OCI-LY3 (cell line): ENCODE data around the gene CACFD1.

Experiments
- H2AFZ ChIP-seq: fragments of 200-600, 300-600 bp; shearing (Covaris generic); 2 replicates; pipeline ENCODE4 v1.6.0; 2014; ENCODE audit warnings: antibody characterized with exemption, low read depth, low read length
- H3K27ac ChIP-seq: fragments of 200-600, 300-600 bp; sonication (generic); 2 replicates; pipeline ENCODE4 v1.5.1; 2014; ENCODE audit warnings: mild to moderate bottlenecking, low read length, moderate library complexity, mixed read lengths
- H3K27me3 ChIP-seq: fragments of 200-600, 300-600 bp; sonication (generic); 2 replicates; pipeline ENCODE4 v1.6.1; 2014; ENCODE audit warnings: low read depth, low read length, mixed read lengths
- H3K36me3 ChIP-seq: fragments of 200-600, 300-600 bp; sonication (generic); replicated peaks from 2 replicates; pipeline ENCODE3; 2014; ENCODE audit warnings: low read depth, low read length, mixed read lengths
- H3K4me1 ChIP-seq: fragments of 300-600, 200-600 bp; sonication (generic); 2 replicates; pipeline ENCODE4 v1.6.1; 2014; ENCODE audit warnings: low read length, mixed read lengths
- H3K4me2 ChIP-seq: fragments of 200-600, 300-600 bp; sonication (generic); 2 replicates; pipeline ENCODE4 v1.6.1; 2014; ENCODE audit warnings: low read length, mixed read lengths
- H3K4me3 ChIP-seq: fragments of 300-600, 200-600 bp; sonication (generic); 2 replicates; pipeline ENCODE4 v1.5.1; 2014; ENCODE audit warnings: antibody characterized with exemption, mild to moderate bottlenecking, low read length, moderate library complexity
- H3K79me2 ChIP-seq: fragments of 300-600, 200-600 bp; shearing (Covaris generic); 2 replicates; pipeline ENCODE4 v1.6.1; 2014; ENCODE audit warnings: mild to moderate bottlenecking, low read length, mixed read lengths
- H3K9ac ChIP-seq: fragments of 300-600, 200-600 bp; shearing (Covaris generic); 2 replicates; pipeline ENCODE4 v1.6.0; 2014; ENCODE audit warnings: mild to moderate bottlenecking, low read length, moderate library complexity
- H3K9me3 ChIP-seq: fragments of 200-600, 300-600 bp; shearing (Covaris generic); 2 replicates; pipeline ENCODE4 v1.6.1; 2014; ENCODE audit warnings: low read length, mixed read lengths; ENCODE audit not compliant: insufficient read depth
- H4K20me1 ChIP-seq: fragments of 200-600, 300-600 bp; sonication (generic); 2 replicates; pipeline ENCODE4 v1.6.1; 2016; ENCODE audit warnings: low read length, mixed read lengths; ENCODE audit not compliant: insufficient read depth
- EZH2phosphoT487 ChIP-seq: fragments of 200-600 bp; shearing (Covaris generic); IDR thresholded peaks from 2 replicates; pipeline ENCODE4 v1.6.1; 2018; ENCODE audit warnings: antibody characterized with exemption, mixed run types, low read depth
- TF ChIP-seq, protein P1 (sequence below): fragments of 200-600, 300-600 bp; sonication (generic); IDR thresholded peaks from 2 replicates; pipeline ENCODE4 v1.5.1; 2014; ENCODE audit warnings: antibody characterized with exemption, low read length, low read depth

CACFD1 gene

DNA sequence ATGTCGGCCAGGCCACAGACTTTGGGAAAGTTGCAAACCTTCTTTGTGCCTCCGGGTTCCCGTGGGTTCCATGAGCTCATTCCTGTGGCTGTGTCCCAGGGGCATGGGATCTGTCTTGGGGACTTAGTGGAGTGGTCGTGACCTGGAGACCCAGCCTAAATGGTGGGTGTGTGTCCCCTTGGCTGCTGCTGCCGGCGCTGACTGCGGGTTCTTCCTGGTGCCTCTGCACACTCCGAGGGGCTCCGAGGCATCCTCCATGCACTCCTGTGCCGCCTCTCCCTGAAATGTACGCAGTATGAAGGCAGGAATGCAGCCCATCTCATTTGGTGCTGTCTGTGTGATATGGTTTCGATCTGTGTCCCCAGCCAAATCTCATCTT lies 40.1 kb downstream of the CACFD1 start:
- Histone ChIP-seq H3K4me3 (no peak overlapping the region), H3K9me3 (peaks cover 8% of the 10 kb centered on the region), H3K9ac (no peak overlapping the region), H3K36me3 (no peaks in the 10 kb centered on the region), H3K79me2 (no peaks in the 10 kb centered on the region), H4K20me1 (no peaks in the 10 kb centered on the region), H3K4me1 (no peaks in the 10 kb centered on the region), H2AFZ (no peak overlapping the region), H3K4me2 (no peak overlapping the region), H3K27me3 (peaks cover 21% of the 10 kb centered on the region; the same call in 1 of the 2 replicates), H3K27ac (no peak overlapping the region)
- TF ChIP-seq EZH2phosphoT487: no peak
- TF ChIP-seq, protein P1, sequence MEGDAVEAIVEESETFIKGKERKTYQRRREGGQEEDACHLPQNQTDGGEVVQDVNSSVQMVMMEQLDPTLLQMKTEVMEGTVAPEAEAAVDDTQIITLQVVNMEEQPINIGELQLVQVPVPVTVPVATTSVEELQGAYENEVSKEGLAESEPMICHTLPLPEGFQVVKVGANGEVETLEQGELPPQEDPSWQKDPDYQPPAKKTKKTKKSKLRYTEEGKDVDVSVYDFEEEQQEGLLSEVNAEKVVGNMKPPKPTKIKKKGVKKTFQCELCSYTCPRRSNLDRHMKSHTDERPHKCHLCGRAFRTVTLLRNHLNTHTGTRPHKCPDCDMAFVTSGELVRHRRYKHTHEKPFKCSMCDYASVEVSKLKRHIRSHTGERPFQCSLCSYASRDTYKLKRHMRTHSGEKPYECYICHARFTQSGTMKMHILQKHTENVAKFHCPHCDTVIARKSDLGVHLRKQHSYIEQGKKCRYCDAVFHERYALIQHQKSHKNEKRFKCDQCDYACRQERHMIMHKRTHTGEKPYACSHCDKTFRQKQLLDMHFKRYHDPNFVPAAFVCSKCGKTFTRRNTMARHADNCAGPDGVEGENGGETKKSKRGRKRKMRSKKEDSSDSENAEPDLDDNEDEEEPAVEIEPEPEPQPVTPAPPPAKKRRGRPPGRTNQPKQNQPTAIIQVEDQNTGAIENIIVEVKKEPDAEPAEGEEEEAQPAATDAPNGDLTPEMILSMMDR: no peak

DNA sequence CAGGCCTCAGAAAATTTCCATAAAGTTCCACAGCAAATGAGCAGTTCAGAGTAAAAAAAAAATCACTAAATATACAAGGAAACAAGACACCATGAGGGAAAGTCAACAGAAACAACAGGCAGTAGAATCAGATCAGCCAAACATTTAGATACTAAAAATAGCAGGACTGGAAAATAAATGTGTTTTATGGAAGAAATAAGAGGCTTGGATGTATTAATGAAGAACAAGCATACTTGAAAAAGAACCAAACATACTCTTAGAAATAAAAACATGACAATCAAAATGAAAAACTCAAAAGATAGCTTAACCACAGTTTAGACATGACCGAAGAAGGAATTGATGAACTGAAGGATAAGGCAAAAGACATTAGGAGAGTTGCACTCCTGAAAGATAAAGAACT lies 42.3 kb downstream of the CACFD1 start:
- Histone ChIP-seq H3K9me3 (peaks cover 8% of the 10 kb centered on the region), H3K9ac (no peak overlapping the region), H3K4me3 (no peak overlapping the region), H3K4me1 (no peaks in the 10 kb centered on the region), H3K79me2 (no peaks in the 10 kb centered on the region), H2AFZ (no peak overlapping the region), H4K20me1 (no peaks in the 10 kb centered on the region), H3K36me3 (no peaks in the 10 kb centered on the region), H3K27me3 (peaks cover 21% of the 10 kb centered on the region; the same call in 1 of the 2 replicates), H3K4me2 (no peak overlapping the region), H3K27ac (no peak overlapping the region)
- TF ChIP-seq EZH2phosphoT487: no peak
- TF ChIP-seq, protein P1: no peak

DNA sequence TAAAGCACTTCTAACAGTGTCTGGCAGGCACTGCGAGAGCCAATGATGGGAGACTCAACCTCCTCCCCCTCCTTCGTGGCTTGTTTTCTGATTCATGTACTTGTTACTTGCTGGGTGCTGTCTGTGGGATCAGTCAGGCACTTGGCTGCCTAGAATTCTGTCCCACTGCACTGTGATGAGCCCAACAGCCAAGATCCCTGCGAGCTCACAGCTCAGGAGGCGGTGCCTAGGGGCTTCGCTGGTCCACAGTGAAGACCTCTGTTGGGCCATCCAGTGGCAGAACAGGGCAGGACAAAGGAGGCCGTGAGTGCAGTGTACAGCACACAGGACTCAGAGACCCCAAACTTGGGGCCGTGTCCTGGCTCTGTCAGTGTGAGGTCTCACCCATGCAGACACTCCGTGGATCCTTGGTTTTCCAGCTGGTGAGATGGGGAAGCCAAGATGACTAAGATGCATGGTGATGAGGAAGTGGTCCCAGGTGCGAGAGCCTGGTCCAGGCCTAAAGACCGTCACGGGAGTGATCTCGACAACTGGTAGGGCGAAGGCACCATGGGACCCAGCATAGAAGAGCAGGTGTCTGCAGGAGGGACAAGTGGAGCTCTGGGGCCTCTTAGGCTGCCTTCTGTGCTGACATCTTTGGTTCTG lies 45.5 kb downstream of the CACFD1 start:
- Histone ChIP-seq H4K20me1 (no peaks in the 10 kb centered on the region), H3K9ac (no peak overlapping the region), H3K4me2 (no peak overlapping the region), H3K27me3 (peaks cover 23% of the 10 kb centered on the region; the same call in 1 of the 2 replicates), H3K36me3 (no peaks in the 10 kb centered on the region), H3K27ac (no peak overlapping the region), H3K4me3 (no peak overlapping the region), H2AFZ (no peak overlapping the region), H3K4me1 (no peaks in the 10 kb centered on the region), H3K9me3 (peaks cover 8% of the 10 kb centered on the region), H3K79me2 (no peaks in the 10 kb centered on the region)
- TF ChIP-seq, protein P1: no peak
- TF ChIP-seq EZH2phosphoT487: no peak

DNA sequence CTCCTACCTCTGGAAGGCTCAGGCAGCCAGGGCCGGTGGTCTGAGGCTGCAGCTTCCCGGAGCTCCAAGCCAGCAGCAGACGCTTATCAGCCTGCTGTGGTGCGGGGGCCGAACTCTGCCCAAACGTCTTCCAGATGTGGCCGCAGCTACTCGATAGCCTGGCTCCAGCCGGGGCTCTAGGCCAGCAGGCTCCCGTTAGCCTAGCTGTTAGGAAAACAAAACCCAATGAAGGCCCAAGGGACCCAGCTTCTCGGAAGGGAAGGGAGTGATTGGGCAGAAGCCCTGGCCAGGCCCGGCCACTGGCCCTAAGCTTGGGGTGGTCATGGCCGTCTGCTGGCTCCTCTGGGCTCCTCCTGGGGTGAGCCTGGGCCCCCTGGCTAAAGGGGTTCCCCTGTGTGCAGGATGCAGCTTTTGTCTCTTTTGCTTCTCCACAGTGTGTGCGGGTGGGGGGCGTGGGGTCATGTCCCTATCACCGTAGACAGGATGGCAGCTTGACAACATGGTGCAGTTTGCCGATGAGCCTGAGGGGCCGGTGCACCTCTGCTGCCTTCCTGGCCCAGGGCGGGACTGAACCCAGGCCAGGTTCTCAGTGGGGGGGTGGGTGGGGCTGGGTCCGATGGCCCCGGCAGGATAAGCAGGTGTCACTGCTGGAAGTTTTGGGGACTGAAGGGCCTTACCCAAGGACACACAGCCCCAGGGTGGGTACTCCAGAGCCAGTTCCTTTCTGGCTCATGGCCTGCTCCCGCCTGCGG lies 46.3 kb downstream of the CACFD1 start:
- peaks cover 8% of the 10 kb centered on the region for H3K9me3 ChIP-seq
- no peak overlapping the region for H3K9ac ChIP-seq
- no peak overlapping the region for H3K4me3 ChIP-seq
- no peaks in the 10 kb centered on the region for H3K36me3 ChIP-seq
- no peak overlapping the region for H3K4me2 ChIP-seq
- H3K27ac ChIP-seq: no peak overlapping the region
- H3K4me1 ChIP-seq: no peaks in the 10 kb centered on the region
- H3K27me3 ChIP-seq: peaks cover 21% of the 10 kb centered on the region; the same call in 1 of the 2 replicates
- H4K20me1 ChIP-seq: no peaks in the 10 kb centered on the region
- TF ChIP-seq EZH2phosphoT487: no peak
- TF ChIP-seq, protein P1: no peak
- no peaks in the 10 kb centered on the region for H3K79me2 ChIP-seq
- H2AFZ ChIP-seq: no peak overlapping the region
